Measurements from ENCODE around the gene BUD31.

The BUD31 gene

DNA sequence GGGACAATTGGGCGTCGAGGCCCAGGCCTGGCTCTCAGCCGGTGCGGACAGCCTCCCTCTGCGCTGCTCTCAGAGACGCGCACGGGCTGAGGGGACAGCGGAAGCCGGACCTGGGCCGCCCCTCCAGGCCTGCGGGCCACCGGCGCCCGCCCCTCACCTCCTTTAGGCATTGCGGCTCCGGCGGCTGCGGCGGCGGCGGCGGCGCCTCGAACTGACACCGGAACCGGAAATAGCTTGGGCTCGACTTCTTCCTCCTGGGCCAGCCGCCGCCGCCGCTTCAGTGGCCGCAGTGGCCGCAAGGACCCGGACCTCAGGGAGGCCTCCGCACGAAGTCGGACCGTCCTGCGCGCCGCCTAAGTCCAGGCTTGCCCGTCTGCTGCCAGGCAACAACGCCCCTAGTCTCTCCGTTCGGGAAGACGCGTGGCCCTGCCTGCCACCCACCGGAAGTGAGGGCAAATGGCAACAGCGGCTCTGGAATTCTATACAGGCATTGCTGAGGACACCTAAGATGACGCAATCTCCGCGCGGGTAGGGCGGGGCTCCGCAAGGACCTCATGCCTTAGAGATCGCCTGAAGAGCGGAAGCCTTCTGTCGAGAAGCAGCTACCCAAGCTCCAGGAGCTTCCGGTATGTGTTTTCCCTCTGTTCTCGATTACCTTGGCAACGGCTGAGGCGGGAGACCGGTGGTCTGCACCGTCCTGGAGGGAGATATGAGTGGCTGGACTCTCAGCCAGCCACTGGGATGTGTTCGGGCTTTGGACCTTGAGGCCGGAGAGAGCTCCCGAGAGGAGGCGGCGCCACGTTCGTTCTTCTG lies at the start of gene BUD31, which contains the start of gene PDAP1:
Gene BUD31, plus strand, starts transcription at position 591 of the 813 bp plus-strand sequence. CDS start 2,124 bp downstream, outside the sequence.
Gene PDAP1, minus strand, starts transcription at position 219 of the 813 bp plus-strand sequence. Its CDS starts 49 bp downstream, at position 170.
- peaks cover 32% of the 10 kb centered on the region; the same call in 1 of the 2 replicates for H4K20me1 ChIP-seq (ENCODE audit: control insufficient read depth, insufficient read depth, low read depth, low read length)
- H3K9me2 ChIP-seq (replicated peaks; ENCODE audit: control insufficient read depth, low read length): no peaks in the 10 kb centered on the region
- H3K36me3 ChIP-seq (ENCODE audit: control insufficient read depth, low read length): peaks cover 86% of the 10 kb centered on the region
- no peaks in the 10 kb centered on the region for H3K27me3 ChIP-seq (ENCODE audit: control insufficient read depth, low read length)
- peak within 1 kb of the TSS; percentile 85 for H3K4me2 ChIP-seq (ENCODE audit: low read length)
- peaks cover 33% of the 10 kb centered on the region for H3K4me1 ChIP-seq (ENCODE audit: control insufficient read depth, low read length)
- peak within 1 kb of the TSS; percentile 83 for H3K4me3 ChIP-seq (ENCODE audit: low read length)
- peaks cover 93% of the 10 kb centered on the region for H3K79me2 ChIP-seq (ENCODE audit: control insufficient read depth, low read length)
- peak within 1 kb of the TSS; percentile 76 for H3K27ac ChIP-seq (ENCODE audit: low read depth, low read length)
- H3K9me3 ChIP-seq (ENCODE audit: control insufficient read depth, insufficient read depth, low read length): no peaks in the 10 kb centered on the region
- TF ChIP-seq, protein P1, sequence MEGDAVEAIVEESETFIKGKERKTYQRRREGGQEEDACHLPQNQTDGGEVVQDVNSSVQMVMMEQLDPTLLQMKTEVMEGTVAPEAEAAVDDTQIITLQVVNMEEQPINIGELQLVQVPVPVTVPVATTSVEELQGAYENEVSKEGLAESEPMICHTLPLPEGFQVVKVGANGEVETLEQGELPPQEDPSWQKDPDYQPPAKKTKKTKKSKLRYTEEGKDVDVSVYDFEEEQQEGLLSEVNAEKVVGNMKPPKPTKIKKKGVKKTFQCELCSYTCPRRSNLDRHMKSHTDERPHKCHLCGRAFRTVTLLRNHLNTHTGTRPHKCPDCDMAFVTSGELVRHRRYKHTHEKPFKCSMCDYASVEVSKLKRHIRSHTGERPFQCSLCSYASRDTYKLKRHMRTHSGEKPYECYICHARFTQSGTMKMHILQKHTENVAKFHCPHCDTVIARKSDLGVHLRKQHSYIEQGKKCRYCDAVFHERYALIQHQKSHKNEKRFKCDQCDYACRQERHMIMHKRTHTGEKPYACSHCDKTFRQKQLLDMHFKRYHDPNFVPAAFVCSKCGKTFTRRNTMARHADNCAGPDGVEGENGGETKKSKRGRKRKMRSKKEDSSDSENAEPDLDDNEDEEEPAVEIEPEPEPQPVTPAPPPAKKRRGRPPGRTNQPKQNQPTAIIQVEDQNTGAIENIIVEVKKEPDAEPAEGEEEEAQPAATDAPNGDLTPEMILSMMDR (IDR thresholded peaks at IDR 0.05; ENCODE audit: low read depth, low read length, poor library complexity, severe bottlenecking): no peak
- no peak for TF ChIP-seq EZH2phosphoT487 (IDR thresholded peaks at IDR 0.05; ENCODE audit: borderline replicate concordance, low read length)
- peaks cover 11% of the 10 kb centered on the region for H3F3A ChIP-seq (ENCODE audit: control insufficient read depth, insufficient read depth)

DNA sequence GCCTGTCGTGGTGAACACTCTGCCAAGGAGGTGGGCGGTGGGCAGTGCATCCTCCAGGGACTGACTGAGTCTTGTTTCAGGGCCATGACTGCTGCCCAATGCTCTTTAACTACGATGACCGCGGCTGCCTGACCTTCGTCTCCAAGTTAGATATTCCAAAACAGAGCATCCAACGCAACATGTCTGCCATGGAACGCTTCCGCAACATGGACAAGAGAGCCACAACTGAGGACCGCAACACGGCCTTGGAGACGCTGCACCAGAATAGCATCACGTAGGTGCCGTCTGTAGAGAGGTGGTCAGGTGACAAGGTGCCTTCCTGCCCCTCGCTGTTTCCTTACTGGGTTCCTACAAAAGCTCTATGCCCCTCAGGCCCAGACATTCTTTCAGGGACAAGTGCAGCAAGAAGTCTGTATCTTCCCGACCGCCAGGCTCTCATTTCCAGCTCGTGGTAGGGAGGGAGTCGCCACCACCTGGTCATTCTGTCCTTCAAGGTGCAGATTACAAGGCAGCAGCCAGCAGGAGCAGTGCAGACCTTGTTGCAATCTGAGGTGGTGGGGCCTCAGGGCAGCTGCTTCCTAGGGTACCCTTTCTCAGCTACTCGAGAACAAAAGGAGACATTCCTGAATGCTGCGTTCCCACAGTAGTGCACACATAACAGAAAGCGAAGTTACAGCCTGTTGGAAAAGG lies 49.2 kb upstream of the BUD31 start:
- H3K79me2 ChIP-seq (ENCODE audit: control insufficient read depth, low read length): no peaks in the 10 kb centered on the region
- H3K4me1 ChIP-seq (ENCODE audit: control insufficient read depth, low read length): no peaks in the 10 kb centered on the region
- H3K27ac ChIP-seq (ENCODE audit: low read depth, low read length): no peak overlapping the region
- no peaks in the 10 kb centered on the region for H4K20me1 ChIP-seq (ENCODE audit: control insufficient read depth, insufficient read depth, low read depth, low read length)
- no peaks in the 10 kb centered on the region for H3K9me2 ChIP-seq (replicated peaks; ENCODE audit: control insufficient read depth, low read length)
- TF ChIP-seq EZH2phosphoT487 (IDR thresholded peaks at IDR 0.05; ENCODE audit: borderline replicate concordance, low read length): no peak
- TF ChIP-seq, protein P1 (IDR thresholded peaks at IDR 0.05; ENCODE audit: low read depth, low read length, poor library complexity, severe bottlenecking): no peak
- H3K27me3 ChIP-seq (ENCODE audit: control insufficient read depth, low read length): no peaks in the 10 kb centered on the region
- H3K4me2 ChIP-seq (ENCODE audit: low read length): no peak overlapping the region
- no peak overlapping the region for H3K4me3 ChIP-seq (ENCODE audit: low read length)
- H3F3A ChIP-seq (ENCODE audit: control insufficient read depth, insufficient read depth): peaks cover 14% of the 10 kb centered on the region
- peaks cover 80% of the 10 kb centered on the region for H3K36me3 ChIP-seq (ENCODE audit: control insufficient read depth, low read length)
- no peaks in the 10 kb centered on the region for H3K9me3 ChIP-seq (ENCODE audit: control insufficient read depth, insufficient read depth, low read length)

DNA sequence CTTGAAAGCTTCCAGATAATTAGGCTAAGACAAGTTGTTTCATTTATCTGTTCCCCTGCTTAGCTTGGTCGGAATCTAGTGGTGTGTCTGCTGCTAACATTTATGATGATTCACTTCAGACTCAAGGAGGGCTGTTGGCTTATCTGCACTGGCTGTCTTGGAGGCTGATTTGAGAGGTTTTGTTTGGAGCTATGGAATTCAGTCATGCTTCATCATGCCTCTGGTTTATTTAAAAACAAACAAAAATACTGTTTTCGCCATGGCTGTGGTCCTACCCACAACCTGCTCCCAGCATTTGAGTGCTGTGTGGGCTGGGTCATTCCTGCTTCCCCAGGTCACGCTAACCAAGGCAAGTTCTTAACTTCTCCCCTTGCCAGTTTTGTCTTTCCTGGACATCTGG lies 46.0 kb upstream of the BUD31 start:
- no peak overlapping the region for H3K4me2 ChIP-seq (ENCODE audit: low read length)
- no peaks in the 10 kb centered on the region for H3K4me1 ChIP-seq (ENCODE audit: control insufficient read depth, low read length)
- H3K79me2 ChIP-seq (ENCODE audit: control insufficient read depth, low read length): no peaks in the 10 kb centered on the region
- no peaks in the 10 kb centered on the region for H3K9me3 ChIP-seq (ENCODE audit: control insufficient read depth, insufficient read depth, low read length)
- H3K36me3 ChIP-seq (ENCODE audit: control insufficient read depth, low read length): peaks cover 80% of the 10 kb centered on the region
- no peaks in the 10 kb centered on the region for H3K9me2 ChIP-seq (replicated peaks; ENCODE audit: control insufficient read depth, low read length)
- H3F3A ChIP-seq (ENCODE audit: control insufficient read depth, insufficient read depth): peaks cover 9% of the 10 kb centered on the region
- no peak overlapping the region for H3K27ac ChIP-seq (ENCODE audit: low read depth, low read length)
- TF ChIP-seq, protein P1 (IDR thresholded peaks at IDR 0.05; ENCODE audit: low read depth, low read length, poor library complexity, severe bottlenecking): no peak
- TF ChIP-seq EZH2phosphoT487 (IDR thresholded peaks at IDR 0.05; ENCODE audit: borderline replicate concordance, low read length): no peak
- H3K27me3 ChIP-seq (ENCODE audit: control insufficient read depth, low read length): no peaks in the 10 kb centered on the region
- H4K20me1 ChIP-seq (ENCODE audit: control insufficient read depth, insufficient read depth, low read depth, low read length): no peaks in the 10 kb centered on the region
- no peak overlapping the region for H3K4me3 ChIP-seq (ENCODE audit: low read length)
